CD4-positive, CD25-positive, alpha-beta regulatory T cell (primary cell): ENCODE results near the gene NPIPA1. TPM values are rescaled to one million over a fixed set of nuclear protein-coding genes. Genes with fewer than 3 reads are reported as not detected.
"Not testable (repeated sequence)": the region's sequence is repeated elsewhere in the genome, so short reads cannot be mapped to it uniquely, and the experiment has no call there.

Source experiments
- ATAC-seq, 2 donors: fragments of 150-1000 bp; cut with Tn5 transposase; one replicate each; pipeline ENCODE4 v1.10.0; 2021; ENCODE audit warnings: low read depth in 2 of 2, moderate number of reproducible peaks in 2 of 2, moderate library complexity in 1 of 2
- DNase-seq, 3 donors: peaks; one replicate each; pipeline versions ENCODE4 v3.0.0 to v3.0.0-alpha.2; 2012 to 2022; ENCODE audit warnings: mixed read lengths in 1 of 3
- H3K27ac ChIP-seq: one replicate; pipeline ENCODE4 v1.7.0; 2013; ENCODE audit warnings: mild to moderate bottlenecking, low read length; ENCODE audit not compliant: insufficient read depth, poor library complexity, severe bottlenecking
- H3K27me3 ChIP-seq: one replicate; pipeline ENCODE4 v1.7.0; 2013; ENCODE audit warnings: low read length; ENCODE audit not compliant: control insufficient read depth, insufficient read depth
- H3K36me3 ChIP-seq: one replicate; pipeline ENCODE4 v1.7.0; 2013; ENCODE audit warnings: mild to moderate bottlenecking, low read length, moderate library complexity; ENCODE audit not compliant: control insufficient read depth, insufficient read depth
- H3K4me1 ChIP-seq: 2 replicates; pipeline ENCODE4 v1.7.0; 2013; ENCODE audit warnings: mild to moderate bottlenecking, low read length; ENCODE audit not compliant: insufficient read depth, control insufficient read depth, poor library complexity, severe bottlenecking
- H3K4me3 ChIP-seq: one replicate; pipeline ENCODE4 v1.7.0; 2013; ENCODE audit warnings: low read depth, mild to moderate bottlenecking, low read length, moderate library complexity
- H3K9me3 ChIP-seq, 2 experiments: 1 replicate in 1 of 2; 2 replicates in 1 of 2; pipeline ENCODE4 v1.7.0; 2013; ENCODE audit warnings: low read length in 2 of 2, mild to moderate bottlenecking in 1 of 2, moderate library complexity in 1 of 2; ENCODE audit not compliant: control insufficient read depth in 2 of 2
- H3K27ac Mint-ChIP-seq, 3 donors: one replicate each; pipeline ENCODE4 v1.8.0; 2020 to 2022; ENCODE audit warnings: mild to moderate bottlenecking in 3 of 3, mixed read lengths in 3 of 3, moderate library complexity in 2 of 3
- H3K27me3 Mint-ChIP-seq: one replicate; pipeline ENCODE4 v1.8.0; 2022; ENCODE audit warnings: mild to moderate bottlenecking, mixed read lengths
- H3K36me3 Mint-ChIP-seq: one replicate; pipeline ENCODE4 v1.8.0; 2020; ENCODE audit warnings: mixed read lengths
- H3K4me1 Mint-ChIP-seq, 4 donors: one replicate each; pipeline ENCODE4 v1.8.0; 2020 to 2022; ENCODE audit warnings: mixed read lengths in 4 of 4, mild to moderate bottlenecking in 1 of 4
- H3K4me3 Mint-ChIP-seq, 4 donors: one replicate each; pipeline ENCODE4 v1.8.0; 2020 to 2022; ENCODE audit warnings: mild to moderate bottlenecking in 4 of 4, mixed read lengths in 4 of 4, moderate library complexity in 3 of 4
- H3K9me3 Mint-ChIP-seq, 7 donors: one replicate each; pipeline ENCODE4 v1.8.0; 2020 to 2022; ENCODE audit warnings: mixed read lengths in 7 of 7, mild to moderate bottlenecking in 3 of 7, moderate library complexity in 2 of 7
- polyA plus RNA-seq, 4 donors: library from polyadenylated mRNA; unstranded; fragments of 300-500 nt; fragmentation: Illumina TruSeq; gene quantifications; one replicate each; pipeline ENCODE4 v1.2.3, GENCODE V29; 2021
- total RNA-seq: library from RNA; stranded (reverse); gene quantifications from one replicate; pipeline ENCODE4 v1.2.3, GENCODE V29; 2022

Gene NPIPA1
- total and polyA plus RNA-seq, 5 donors from 2014 or later, result 0.42 to 109 (median 1.7) TPM

DNA sequence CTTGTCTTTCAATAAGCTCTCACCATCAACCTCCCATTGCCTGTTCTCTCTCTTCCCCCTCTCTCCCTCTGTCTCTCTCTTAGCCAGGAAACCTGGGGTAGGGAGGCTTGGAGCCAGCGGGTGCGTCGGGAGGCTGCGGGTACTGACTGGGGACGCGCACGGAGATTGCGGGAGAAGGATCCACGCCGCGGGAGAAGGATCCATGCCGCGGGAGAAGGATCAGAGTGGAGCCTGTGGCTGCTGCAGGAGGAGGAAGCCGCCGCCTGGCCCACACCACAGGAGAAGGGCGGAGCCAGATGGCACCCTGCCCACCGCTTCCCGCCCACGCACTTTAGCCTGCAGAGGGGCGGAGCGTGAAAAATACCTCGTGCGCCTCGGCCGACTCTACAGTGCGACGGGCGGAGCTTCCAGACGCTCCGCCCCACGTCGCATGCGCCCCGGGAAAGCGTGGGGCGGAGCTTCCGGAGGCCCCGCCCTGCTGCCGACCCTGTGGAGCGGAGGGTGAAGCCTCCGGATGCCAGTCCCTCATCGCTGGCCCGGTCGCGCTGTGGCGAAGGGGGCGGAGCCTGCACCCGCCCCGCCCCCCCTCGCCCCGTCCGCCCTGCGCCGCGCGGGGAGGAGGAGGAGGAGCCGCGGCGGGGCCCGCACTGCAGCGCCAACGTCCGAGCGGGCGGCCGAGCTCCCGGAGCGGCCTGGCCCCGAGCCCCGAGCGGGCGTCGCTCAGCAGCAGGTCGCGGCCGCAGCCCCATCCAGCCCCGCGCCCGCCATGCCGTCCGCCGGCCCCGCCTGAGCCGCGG lies 26.2 kb upstream of the NPIPA1 start:
- H3K4me1 Mint-ChIP-seq, H3K9me3 ChIP-seq, H3K27ac ChIP-seq, DNase-seq, H3K27me3 Mint-ChIP-seq, H3K27me3 ChIP-seq, H3K36me3 Mint-ChIP-seq, H3K27ac Mint-ChIP-seq, H3K36me3 ChIP-seq, H3K4me1 ChIP-seq, H3K4me3 Mint-ChIP-seq, H3K9me3 Mint-ChIP-seq, H3K4me3 ChIP-seq: not testable (repeated sequence)
- ATAC-seq, result peak; percentile 92 to 94

DNA sequence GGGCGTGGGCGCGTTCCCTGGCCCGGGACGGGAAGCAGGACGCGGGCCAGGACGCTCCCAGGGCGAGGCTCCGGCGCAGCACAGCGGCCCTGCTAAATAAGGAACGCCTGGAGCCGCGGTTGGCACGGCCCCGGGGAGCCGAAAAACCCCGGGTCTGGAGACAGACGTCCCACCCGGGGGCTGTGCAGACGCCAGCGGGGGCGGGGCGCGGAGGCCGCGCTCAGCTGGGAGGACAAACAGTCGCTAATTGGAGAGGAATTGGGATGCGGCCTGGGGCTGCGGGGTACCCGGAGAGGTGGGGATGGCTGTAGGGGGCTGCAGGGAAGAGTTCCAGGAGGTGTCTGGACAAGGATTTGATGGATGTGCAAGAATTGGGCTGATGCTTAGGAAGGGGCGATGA lies 25.3 kb upstream of the NPIPA1 start:
- peak in 2 of 3 donors; percentile 46 for DNase-seq
- H3K27ac ChIP-seq, H3K36me3 Mint-ChIP-seq, H3K27me3 ChIP-seq, H3K9me3 ChIP-seq, H3K4me1 Mint-ChIP-seq, H3K27me3 Mint-ChIP-seq, H3K4me1 ChIP-seq, ATAC-seq, H3K36me3 ChIP-seq, H3K27ac Mint-ChIP-seq, H3K4me3 ChIP-seq, H3K9me3 Mint-ChIP-seq: not testable (repeated sequence)
- peak overlapping the region in 3 of 4 donors; percentile 54 to 67 (median 66) for H3K4me3 Mint-ChIP-seq

DNA sequence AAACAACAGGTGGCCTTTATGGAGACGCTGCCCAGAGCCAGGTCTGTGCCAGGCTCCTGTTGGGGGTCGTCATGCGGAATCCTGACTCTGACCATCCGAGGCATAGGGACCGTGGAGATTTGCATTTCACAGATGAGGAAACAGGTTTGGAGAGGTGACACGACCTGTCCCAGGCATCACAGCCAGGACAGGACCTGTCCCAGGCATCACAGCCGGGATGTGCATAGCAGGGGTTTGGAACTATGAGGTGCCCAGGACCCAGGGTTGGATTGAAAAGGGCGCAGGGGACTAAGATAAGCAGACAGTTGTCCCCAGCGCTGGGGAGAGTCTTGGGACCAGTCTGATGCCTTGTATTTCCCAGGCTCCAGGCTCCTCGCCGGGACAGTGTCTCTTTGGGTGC lies 24.7 kb upstream of the NPIPA1 start:
- H3K9me3 Mint-ChIP-seq, H3K36me3 ChIP-seq, H3K36me3 Mint-ChIP-seq, H3K4me3 Mint-ChIP-seq, H3K27ac Mint-ChIP-seq, ATAC-seq, H3K9me3 ChIP-seq, H3K4me1 ChIP-seq, H3K4me3 ChIP-seq, H3K27me3 Mint-ChIP-seq, H3K27me3 ChIP-seq, H3K4me1 Mint-ChIP-seq, DNase-seq, H3K27ac ChIP-seq: not testable (repeated sequence)

DNA sequence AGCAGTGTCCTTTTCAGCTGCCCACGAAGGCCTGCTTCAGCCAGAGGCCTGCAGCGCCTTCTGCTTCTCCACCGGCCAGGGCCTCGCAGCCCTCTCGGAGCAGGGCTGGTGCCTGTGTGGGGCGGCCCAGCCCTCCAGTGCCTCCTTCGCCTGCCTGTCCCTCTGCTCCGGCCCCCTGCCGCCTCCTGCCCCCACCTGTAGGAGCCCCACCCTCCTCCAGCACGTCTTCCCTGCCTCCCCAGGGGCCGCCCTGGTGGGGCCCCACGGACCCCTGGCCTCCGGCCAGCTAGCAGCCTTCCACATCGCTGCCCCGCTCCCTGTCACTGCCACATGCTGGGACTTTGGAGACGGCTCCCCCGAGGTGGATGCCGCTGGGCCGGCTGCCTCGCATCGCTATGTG lies 18.7 kb upstream of the NPIPA1 start:
- not testable (repeated sequence) for DNase-seq, H3K4me1 ChIP-seq, H3K9me3 ChIP-seq, H3K4me3 Mint-ChIP-seq, H3K27me3 ChIP-seq, H3K4me1 Mint-ChIP-seq, H3K36me3 Mint-ChIP-seq, H3K9me3 Mint-ChIP-seq, H3K27me3 Mint-ChIP-seq, H3K27ac Mint-ChIP-seq, H3K4me3 ChIP-seq, H3K36me3 ChIP-seq, ATAC-seq, H3K27ac ChIP-seq

DNA sequence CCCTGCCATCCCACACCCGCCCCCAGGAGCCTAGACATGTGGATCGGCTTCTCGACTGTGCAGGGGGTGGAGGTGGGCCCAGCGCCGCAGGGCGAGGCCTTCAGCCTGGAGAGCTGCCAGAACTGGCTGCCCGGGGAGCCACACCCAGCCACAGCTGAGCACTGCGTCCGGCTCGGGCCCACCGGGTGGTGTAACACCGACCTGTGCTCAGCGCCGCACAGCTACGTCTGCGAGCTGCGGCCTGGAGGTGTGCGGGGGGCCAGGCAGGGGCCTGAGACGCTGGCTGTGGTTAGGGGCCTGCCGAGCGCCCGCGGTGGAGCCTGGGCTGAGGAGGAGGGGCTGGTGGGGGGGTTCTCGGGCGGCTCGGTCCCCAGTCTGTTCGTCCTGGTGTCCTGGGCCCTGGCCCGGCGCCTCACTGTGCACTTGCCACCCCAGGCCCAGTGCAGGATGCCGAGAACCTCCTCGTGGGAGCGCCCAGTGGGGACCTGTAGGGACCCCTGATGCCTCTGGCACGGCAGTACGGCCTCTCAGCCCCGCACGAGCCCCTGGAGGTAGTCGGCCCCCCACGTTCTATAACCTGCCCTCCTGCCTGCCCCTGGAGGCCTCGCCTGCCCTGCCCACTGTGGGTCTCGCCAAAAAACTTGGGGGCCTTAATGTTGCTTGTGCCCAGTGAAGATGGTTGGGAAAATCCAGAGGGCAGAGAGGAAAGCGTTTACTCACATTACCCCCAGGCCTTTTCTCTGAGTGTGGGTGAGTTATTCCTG lies 17.2 kb upstream of the NPIPA1 start:
- H3K27ac ChIP-seq, H3K27me3 ChIP-seq, DNase-seq, H3K27me3 Mint-ChIP-seq, H3K4me3 ChIP-seq, ATAC-seq, H3K36me3 ChIP-seq, H3K9me3 Mint-ChIP-seq, H3K27ac Mint-ChIP-seq, H3K4me1 Mint-ChIP-seq, H3K36me3 Mint-ChIP-seq, H3K4me3 Mint-ChIP-seq, H3K9me3 ChIP-seq, H3K4me1 ChIP-seq: not testable (repeated sequence)

DNA sequence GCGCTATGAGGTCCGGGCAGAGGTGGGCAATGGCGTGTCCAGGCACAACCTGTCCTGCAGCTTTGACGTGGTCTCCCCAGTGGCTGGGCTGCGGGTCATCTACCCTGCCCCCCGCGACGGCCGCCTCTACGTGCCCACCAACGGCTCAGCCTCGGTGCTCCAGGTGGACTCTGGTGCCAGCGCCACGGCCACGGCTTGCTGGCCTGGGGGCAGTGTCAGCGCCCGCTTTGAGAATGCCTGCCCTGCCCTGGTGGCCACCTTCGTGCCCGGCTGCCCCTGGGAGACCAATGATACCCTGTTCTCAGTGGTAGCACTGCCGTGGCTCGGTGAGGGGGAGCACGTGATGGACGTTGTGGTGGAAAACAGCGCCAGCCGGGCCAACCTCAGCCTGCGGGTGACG lies 15.0 kb upstream of the NPIPA1 start:
- H3K27ac ChIP-seq, H3K27ac Mint-ChIP-seq, H3K36me3 ChIP-seq, H3K4me1 ChIP-seq, H3K4me1 Mint-ChIP-seq, H3K9me3 Mint-ChIP-seq, H3K27me3 Mint-ChIP-seq, ATAC-seq, H3K4me3 ChIP-seq, DNase-seq, H3K9me3 ChIP-seq, H3K27me3 ChIP-seq, H3K36me3 Mint-ChIP-seq, H3K4me3 Mint-ChIP-seq: not testable (repeated sequence)

DNA sequence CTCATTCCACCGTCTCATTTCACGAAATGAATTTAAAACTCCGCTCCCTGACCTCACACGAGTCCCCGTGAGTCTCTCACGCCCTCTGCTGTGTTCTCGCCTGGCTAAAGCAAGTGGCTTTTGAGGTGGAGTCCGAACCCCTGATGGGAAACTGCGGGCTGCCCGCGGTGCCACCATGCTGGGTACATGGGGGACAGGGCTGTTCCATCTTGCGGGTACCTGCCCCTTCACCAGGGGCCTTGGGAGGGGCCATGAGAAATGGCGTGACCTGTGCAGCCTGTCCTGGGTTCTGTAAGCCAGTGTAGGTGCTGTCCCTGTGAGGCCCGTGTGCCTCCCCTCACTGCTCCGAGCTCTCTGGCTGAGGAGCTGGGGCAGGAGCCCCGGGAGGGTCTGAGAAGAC lies 14.3 kb upstream of the NPIPA1 start:
- not testable (repeated sequence) for H3K36me3 ChIP-seq, H3K4me3 Mint-ChIP-seq, H3K27me3 ChIP-seq, H3K4me1 Mint-ChIP-seq, ATAC-seq, H3K9me3 Mint-ChIP-seq, H3K27me3 Mint-ChIP-seq, H3K4me1 ChIP-seq, DNase-seq, H3K27ac Mint-ChIP-seq, H3K4me3 ChIP-seq, H3K36me3 Mint-ChIP-seq, H3K27ac ChIP-seq, H3K9me3 ChIP-seq
